Ishikawa (cell line): ENCODE data around the gene TMUB1.

Experiments used
- EGR1 ChIP-seq: IDR thresholded peaks from 2 replicates; pipeline ENCODE4 v1.6.1; 2012
- EP300 ChIP-seq: IDR thresholded peaks from 2 replicates; pipeline ENCODE4 v1.6.1; 2012; ENCODE audit warnings: borderline replicate concordance
- FOXM1 ChIP-seq: IDR thresholded peaks from 2 replicates; pipeline ENCODE4 v1.6.1; 2012; ENCODE audit warnings: low read depth, borderline replicate concordance
- MAX ChIP-seq: IDR thresholded peaks from 2 replicates; pipeline ENCODE4 v1.6.1; 2012
- RAD21 ChIP-seq: IDR thresholded peaks from 2 replicates; pipeline ENCODE4 v1.6.1; 2012; ENCODE audit warnings: low read depth
- TAF1 ChIP-seq: IDR thresholded peaks from 2 replicates; pipeline ENCODE4 v1.6.1; 2012; ENCODE audit warnings: low read depth, mild to moderate bottlenecking
- TEAD4 ChIP-seq: IDR thresholded peaks from 2 replicates; pipeline ENCODE4 v1.6.1; 2012
- YY1 ChIP-seq: IDR thresholded peaks from 2 replicates; pipeline ENCODE4 v1.6.1; 2012; ENCODE audit warnings: low read depth
- ZBTB7A ChIP-seq: IDR thresholded peaks from 2 replicates; pipeline ENCODE4 v1.6.1; 2012; ENCODE audit warnings: low read depth
- TF ChIP-seq, protein P1 (sequence below): IDR thresholded peaks from 2 replicates; pipeline ENCODE4 v1.6.1; 2012; ENCODE audit warnings: low read depth, mild to moderate bottlenecking

DNA sequence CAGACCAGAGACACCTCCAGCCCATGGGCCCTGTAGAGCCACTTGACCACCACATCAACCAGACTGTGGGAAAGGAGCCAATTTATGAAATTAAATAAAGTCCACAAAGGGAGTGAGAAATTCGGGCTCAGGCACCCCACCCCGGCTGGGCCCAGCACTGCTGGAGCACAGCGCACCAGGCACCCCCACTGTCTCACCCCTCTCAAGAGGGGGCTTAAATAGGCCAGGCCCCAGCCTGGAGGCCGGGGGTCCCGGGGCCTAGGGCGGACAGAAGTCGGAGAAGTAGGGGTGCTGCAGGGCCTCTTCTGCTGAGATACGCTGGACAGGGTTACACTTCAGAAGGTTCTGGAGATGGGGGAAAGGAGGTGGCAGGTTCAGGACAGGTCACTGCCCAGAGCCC, 29.5 kb downstream of the TMUB1 start:
- TF ChIP-seq, protein P1, sequence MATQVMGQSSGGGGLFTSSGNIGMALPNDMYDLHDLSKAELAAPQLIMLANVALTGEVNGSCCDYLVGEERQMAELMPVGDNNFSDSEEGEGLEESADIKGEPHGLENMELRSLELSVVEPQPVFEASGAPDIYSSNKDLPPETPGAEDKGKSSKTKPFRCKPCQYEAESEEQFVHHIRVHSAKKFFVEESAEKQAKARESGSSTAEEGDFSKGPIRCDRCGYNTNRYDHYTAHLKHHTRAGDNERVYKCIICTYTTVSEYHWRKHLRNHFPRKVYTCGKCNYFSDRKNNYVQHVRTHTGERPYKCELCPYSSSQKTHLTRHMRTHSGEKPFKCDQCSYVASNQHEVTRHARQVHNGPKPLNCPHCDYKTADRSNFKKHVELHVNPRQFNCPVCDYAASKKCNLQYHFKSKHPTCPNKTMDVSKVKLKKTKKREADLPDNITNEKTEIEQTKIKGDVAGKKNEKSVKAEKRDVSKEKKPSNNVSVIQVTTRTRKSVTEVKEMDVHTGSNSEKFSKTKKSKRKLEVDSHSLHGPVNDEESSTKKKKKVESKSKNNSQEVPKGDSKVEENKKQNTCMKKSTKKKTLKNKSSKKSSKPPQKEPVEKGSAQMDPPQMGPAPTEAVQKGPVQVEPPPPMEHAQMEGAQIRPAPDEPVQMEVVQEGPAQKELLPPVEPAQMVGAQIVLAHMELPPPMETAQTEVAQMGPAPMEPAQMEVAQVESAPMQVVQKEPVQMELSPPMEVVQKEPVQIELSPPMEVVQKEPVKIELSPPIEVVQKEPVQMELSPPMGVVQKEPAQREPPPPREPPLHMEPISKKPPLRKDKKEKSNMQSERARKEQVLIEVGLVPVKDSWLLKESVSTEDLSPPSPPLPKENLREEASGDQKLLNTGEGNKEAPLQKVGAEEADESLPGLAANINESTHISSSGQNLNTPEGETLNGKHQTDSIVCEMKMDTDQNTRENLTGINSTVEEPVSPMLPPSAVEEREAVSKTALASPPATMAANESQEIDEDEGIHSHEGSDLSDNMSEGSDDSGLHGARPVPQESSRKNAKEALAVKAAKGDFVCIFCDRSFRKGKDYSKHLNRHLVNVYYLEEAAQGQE: no peak
- TF ChIP-seq YY1: no peak
- no peak for TF ChIP-seq TAF1
- no peak for TF ChIP-seq FOXM1
- TF ChIP-seq TEAD4: no peak
- no peak for TF ChIP-seq EP300
- TF ChIP-seq MAX: no peak
- no peak for TF ChIP-seq EGR1
- no peak for TF ChIP-seq ZBTB7A
- no peak for TF ChIP-seq RAD21
